Body of pancreas (tissue), 4 donors: Measurements from ENCODE around the gene ADD1.

Source experiments
- POLR2A ChIP-seq, 3 donors: fragments of 450-650 bp; IDR thresholded peaks; one replicate each; pipeline ENCODE4 v1.6.1; 2016; ENCODE audit warnings: antibody characterized with exemption in 3 of 3, mild to moderate bottlenecking in 2 of 3
- TF ChIP-seq, protein P1 (sequence below), 7 experiments: fragments of 450-650 bp in 4 of 7; fragments of 200-600 bp in 3 of 7; sonication (generic) in 3 of 7; IDR thresholded peaks; one replicate each; pipeline ENCODE4 v1.5.1; 2016 to 2019; ENCODE audit warnings: antibody characterized with exemption in 7 of 7

DNA sequence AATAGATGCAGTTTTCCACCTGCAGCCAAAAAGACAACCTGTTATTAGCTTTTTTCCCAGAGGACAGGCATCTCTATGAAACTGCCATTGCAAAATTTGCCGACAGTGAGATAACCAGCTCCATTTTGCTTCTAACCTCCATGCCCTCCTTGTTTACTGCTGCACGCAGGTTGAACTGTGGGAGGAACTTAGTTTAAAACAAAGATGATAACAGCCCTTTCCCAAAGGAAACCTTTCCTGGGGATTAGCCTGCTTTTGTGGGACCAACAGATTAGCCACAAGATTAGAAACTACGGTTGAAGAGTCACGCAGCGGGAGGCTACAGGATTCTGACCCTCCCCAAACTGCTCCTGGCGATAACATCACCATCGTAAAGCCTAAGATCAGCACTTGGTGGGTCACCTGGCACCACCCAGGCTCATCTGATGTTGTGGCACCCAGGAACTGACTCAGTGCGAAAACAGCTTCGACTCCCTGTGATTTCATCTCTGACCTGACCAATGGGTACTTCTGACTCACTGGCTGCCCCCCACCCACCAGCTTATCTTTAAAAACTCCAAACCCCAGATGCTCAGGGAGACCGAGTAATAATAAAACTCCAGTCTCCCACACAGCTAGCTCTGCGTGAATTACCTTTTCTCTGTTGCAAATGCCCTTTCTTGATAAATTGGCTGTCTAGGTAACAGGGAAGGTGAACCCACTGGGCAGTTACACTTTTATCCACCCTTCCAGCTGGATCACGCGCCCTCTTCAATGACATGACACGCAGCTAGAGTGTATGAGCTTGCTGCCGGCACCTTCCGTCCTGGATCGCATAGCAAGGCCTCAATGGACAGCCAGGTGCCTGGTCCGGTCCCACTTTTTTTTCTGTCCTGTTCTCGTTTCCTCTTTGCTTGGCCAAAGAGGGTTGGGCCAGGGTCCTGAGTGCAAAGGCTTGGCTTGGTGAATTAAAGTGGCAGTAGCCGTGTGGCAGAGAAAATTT is 92.4 kb downstream of the ADD1 start:
- no peak for TF ChIP-seq POLR2A (IDR thresholded peaks at IDR 0.05)
- TF ChIP-seq, protein P1, sequence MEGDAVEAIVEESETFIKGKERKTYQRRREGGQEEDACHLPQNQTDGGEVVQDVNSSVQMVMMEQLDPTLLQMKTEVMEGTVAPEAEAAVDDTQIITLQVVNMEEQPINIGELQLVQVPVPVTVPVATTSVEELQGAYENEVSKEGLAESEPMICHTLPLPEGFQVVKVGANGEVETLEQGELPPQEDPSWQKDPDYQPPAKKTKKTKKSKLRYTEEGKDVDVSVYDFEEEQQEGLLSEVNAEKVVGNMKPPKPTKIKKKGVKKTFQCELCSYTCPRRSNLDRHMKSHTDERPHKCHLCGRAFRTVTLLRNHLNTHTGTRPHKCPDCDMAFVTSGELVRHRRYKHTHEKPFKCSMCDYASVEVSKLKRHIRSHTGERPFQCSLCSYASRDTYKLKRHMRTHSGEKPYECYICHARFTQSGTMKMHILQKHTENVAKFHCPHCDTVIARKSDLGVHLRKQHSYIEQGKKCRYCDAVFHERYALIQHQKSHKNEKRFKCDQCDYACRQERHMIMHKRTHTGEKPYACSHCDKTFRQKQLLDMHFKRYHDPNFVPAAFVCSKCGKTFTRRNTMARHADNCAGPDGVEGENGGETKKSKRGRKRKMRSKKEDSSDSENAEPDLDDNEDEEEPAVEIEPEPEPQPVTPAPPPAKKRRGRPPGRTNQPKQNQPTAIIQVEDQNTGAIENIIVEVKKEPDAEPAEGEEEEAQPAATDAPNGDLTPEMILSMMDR (IDR thresholded peaks at IDR 0.05): no peak
